Measurements from ENCODE around the gene PARS2. TPM values are rescaled to one million over a fixed set of nuclear protein-coding genes. Genes with fewer than 3 reads are reported as not detected.

PARS2 gene
- total RNA-seq, 4 donors from 2014 or later = 3.3 to 11.4 (median 5.4) TPM

DNA sequence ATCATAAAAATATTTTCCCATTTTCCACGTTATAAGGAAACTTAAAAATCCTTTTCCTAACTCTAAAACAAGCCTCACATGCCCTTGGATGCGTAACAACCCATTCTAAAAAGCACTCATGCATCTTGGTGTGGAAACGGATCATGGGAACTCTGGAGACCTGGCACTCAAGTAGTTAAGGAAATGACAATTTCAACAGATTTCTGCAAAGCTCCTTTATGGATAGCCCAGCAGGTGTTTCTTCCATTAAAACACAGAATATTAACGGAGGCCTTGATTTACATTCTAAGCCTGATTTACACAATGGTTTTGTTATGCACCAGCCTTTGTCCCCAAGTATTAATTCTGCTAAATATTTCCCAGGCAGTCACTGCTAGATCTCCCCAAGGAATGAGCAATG, 12.9 kb downstream of the PARS2 start:
- DNase-seq (ENCODE audit: low spot score in 2 of 2) = no peak
- Histone ChIP-seq H3K27ac (no peak overlapping the region), H3K4me1 (no peaks in the 10 kb centered on the region), H3K4me3 (no peak overlapping the region), H3K9me3 (no peaks in the 10 kb centered on the region), H3K36me3 (peaks cover 0 to 29% (median 0%) of the 10 kb centered on the region in 3 donors), H3K27me3 (no peaks in the 10 kb centered on the region)
- TF ChIP-seq EP300 (IDR thresholded peaks at IDR 0.05) = no peak
- no peak for TF ChIP-seq POLR2A (IDR thresholded peaks at IDR 0.05)
- TF ChIP-seq, protein P1, sequence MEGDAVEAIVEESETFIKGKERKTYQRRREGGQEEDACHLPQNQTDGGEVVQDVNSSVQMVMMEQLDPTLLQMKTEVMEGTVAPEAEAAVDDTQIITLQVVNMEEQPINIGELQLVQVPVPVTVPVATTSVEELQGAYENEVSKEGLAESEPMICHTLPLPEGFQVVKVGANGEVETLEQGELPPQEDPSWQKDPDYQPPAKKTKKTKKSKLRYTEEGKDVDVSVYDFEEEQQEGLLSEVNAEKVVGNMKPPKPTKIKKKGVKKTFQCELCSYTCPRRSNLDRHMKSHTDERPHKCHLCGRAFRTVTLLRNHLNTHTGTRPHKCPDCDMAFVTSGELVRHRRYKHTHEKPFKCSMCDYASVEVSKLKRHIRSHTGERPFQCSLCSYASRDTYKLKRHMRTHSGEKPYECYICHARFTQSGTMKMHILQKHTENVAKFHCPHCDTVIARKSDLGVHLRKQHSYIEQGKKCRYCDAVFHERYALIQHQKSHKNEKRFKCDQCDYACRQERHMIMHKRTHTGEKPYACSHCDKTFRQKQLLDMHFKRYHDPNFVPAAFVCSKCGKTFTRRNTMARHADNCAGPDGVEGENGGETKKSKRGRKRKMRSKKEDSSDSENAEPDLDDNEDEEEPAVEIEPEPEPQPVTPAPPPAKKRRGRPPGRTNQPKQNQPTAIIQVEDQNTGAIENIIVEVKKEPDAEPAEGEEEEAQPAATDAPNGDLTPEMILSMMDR (IDR thresholded peaks at IDR 0.05) = no peak
- WGBS, 2 donors = 56 to 62% methylated on average over 4 of the region's 4 CpGs

DNA sequence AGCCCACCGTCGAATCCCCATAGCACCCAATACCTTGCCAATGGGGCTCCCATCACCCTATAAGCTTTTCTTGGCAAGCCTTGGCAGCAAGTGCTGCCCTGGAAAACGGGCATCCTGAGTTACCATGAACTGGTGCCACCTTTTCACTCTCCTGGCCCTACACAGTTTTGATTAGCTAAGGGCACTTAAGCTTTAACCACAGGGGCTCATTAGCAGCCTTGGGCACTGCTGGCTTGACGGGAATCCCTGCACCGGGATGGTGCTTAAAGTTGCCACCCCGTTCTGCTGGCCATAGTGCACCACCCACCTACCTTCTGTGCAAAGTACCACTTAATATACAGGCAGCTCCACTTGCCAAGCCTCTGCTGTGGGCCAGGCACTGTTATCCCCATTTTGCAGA, 13.7 kb downstream of the PARS2 start:
- no peak for DNase-seq (ENCODE audit: low spot score in 2 of 2)
- no peaks in the 10 kb centered on the region for H3K27me3 ChIP-seq
- no peak overlapping the region for H3K27ac ChIP-seq
- WGBS, 2 donors = 71 to 75% methylated on average over 6 of the region's 6 CpGs
- no peaks in the 10 kb centered on the region for H3K9me3 ChIP-seq
- no peaks in the 10 kb centered on the region for H3K4me1 ChIP-seq
- no peak overlapping the region for H3K4me3 ChIP-seq
- no peak for TF ChIP-seq POLR2A (IDR thresholded peaks at IDR 0.05)
- peaks cover 0 to 22% (median 0%) of the 10 kb centered on the region in 3 donors for H3K36me3 ChIP-seq

DNA sequence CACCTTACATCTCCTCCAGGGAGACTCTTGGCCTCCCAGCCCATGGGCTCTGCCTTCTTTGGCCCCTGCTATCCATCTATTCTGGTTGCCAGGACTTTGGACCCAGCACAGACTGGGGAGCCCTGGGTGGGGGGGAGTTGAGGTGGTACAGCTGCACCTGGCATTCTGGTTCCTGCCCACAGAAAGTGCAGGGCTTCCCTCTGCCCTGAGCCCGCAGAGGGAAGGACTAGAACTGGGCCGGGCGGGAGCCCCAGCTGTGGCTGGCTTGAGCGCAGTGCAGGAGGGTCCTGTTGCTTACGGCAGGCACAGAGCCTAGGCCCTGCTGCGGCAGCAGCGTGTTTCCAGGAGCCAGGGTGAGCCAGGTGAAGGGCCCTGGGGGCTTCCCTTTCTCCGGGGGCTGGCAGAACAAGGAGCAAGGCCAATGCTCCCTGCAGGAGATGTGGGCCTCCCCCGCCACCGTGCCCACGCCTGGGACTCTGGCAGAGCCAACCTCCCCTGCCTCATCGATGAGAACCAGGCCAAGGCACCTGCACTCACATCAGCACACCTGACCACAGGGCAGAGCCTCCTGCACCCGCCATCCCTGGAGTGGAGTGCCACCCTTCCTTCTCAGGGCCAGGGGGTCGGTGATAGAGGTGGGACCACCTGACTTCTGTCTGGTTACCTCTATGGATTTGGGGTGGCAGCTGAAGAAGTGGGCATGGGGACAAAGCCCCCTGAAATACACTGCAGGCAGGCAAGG, 16.1 kb downstream of the PARS2 start:
- Histone ChIP-seq H3K27me3 (no peaks in the 10 kb centered on the region), H3K4me3 (no peak overlapping the region), H3K27ac (no peak overlapping the region), H3K36me3 (peaks cover 0 to 25% (median 0%) of the 10 kb centered on the region in 3 donors), H3K4me1 (no peaks in the 10 kb centered on the region), H3K9me3 (no peaks in the 10 kb centered on the region)
- TF ChIP-seq, protein P1 (IDR thresholded peaks at IDR 0.05) = no peak
- TF ChIP-seq POLR2A (IDR thresholded peaks at IDR 0.05) (no peak), EP300 (IDR thresholded peaks at IDR 0.05) (no peak)
- DNase-seq (ENCODE audit: low spot score in 2 of 2) = no peak
- WGBS, 2 donors = 86% methylated on average over 12 of the region's 14 CpGs

GRCh38 chr1:54745864-54746263, 18.5 kb downstream of the PARS2 start:
- no peaks in the 10 kb centered on the region for H3K4me1 ChIP-seq
- TF ChIP-seq EP300 (IDR thresholded peaks at IDR 0.05) (no peak), POLR2A (IDR thresholded peaks at IDR 0.05) (no peak)
- TF ChIP-seq, protein P1 (IDR thresholded peaks at IDR 0.05) = no peak
- no peaks in the 10 kb centered on the region for H3K9me3 ChIP-seq
- H3K4me3 ChIP-seq = no peak overlapping the region
- H3K27ac ChIP-seq = no peak overlapping the region
- H3K27me3 ChIP-seq = no peaks in the 10 kb centered on the region
- no peak for DNase-seq (ENCODE audit: low spot score in 2 of 2)
- 98 to 100% methylated on average over 4 of the region's 4 CpGs for WGBS, 2 donors
- peaks cover 0 to 49% (median 8%) of the 10 kb centered on the region in 3 donors for H3K36me3 ChIP-seq

GRCh38 chr1:54745274-54745673, 19.0 kb downstream of the PARS2 start:
- no peak overlapping the region for H3K27ac ChIP-seq
- WGBS, 2 donors = 82 to 91% methylated on average over 6 of the region's 6 CpGs
- H3K4me1 ChIP-seq = no peaks in the 10 kb centered on the region
- H3K27me3 ChIP-seq = no peaks in the 10 kb centered on the region
- TF ChIP-seq, protein P1 (IDR thresholded peaks at IDR 0.05) = no peak
- no peak overlapping the region for H3K4me3 ChIP-seq
- no peak for DNase-seq (ENCODE audit: low spot score in 2 of 2)
- peaks cover 0 to 55% (median 11%) of the 10 kb centered on the region in 3 donors for H3K36me3 ChIP-seq
- H3K9me3 ChIP-seq = no peaks in the 10 kb centered on the region

All from tibial nerve (tissue), 4 donors.